Smooth muscle cell of the brain vasculature (primary cell): ENCODE measurements around the gene RO60.

ENCODE experiments used
- DNase-seq: peaks from one replicate; pipeline ENCODE4 v3.0.0-alpha.2; 2012; ENCODE audit warnings: low read depth, low spot score

RO60 gene

GRCh38 chr1:193108471-193108870 is 49.1 kb downstream of the RO60 start:
- no peak for DNase-seq
